GM12875 (cell line): ENCODE measurements around the gene SMU1.

Experiments
- H3K4me3 ChIP-seq: one replicate; pipeline ENCODE4 v1.5.1; 2011; ENCODE audit warnings: low read depth, low read length, control low read depth
- TF ChIP-seq, protein P1 (sequence below): IDR thresholded peaks from 2 replicates; pipeline ENCODE4 v1.5.1; 2011; ENCODE audit warnings: low read depth, mild to moderate bottlenecking, control low read depth, inconsistent platforms, low read length, moderate library complexity, borderline replicate concordance; ENCODE audit not compliant: insufficient read depth

SMU1 gene

DNA sequence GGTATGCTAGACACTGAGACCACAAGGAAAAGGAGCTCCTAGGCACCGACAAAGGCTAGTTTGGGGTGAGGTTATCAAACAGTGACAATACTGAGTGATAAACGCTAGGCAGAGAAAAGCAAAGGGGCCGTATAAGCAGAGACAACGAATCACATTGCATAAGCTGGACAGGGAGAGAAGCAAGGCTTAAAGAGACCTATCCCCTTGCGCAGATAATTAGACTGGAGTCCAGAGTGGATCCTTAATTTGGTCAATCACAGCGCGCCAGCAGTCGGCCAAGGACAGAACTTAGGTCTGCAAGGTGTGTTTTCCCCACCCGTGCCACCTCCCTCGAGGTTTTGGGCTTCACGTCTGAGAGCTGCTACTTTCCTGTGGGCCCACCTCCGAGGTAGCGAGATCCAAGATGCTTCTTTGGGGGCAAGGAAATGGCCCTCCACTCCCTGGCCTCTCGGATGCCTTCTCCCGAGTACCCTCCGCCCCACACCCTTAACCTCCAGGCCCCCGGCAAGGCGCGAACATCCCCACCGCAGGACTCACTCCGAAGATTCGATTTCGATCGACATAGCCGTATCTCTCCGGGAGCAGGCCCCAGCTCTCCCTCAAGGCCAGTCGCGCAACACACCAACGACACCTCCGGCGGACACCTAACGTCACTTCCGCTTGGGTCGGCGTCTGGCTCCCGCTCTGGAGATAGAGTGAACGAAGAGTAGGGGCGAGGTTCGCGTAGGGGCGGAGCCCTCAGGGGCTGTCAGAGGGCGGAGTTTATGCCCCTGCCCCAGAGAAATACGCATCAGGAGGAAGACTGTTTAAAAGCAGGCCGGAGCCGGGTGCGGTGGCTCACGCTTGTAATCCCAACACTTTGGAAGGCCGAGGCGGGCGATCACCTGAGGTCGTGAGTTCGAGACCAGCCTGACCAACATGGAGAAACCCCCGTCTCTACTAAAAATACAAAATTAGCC, at the start of gene SMU1:
Gene SMU1 (minus strand): TSS at position 629 of the 959 bp plus-strand sequence. CDS start 66 bp downstream, at position 563.
- peak within 1 kb of the TSS; percentile 69 for H3K4me3 ChIP-seq
- TF ChIP-seq, protein P1, sequence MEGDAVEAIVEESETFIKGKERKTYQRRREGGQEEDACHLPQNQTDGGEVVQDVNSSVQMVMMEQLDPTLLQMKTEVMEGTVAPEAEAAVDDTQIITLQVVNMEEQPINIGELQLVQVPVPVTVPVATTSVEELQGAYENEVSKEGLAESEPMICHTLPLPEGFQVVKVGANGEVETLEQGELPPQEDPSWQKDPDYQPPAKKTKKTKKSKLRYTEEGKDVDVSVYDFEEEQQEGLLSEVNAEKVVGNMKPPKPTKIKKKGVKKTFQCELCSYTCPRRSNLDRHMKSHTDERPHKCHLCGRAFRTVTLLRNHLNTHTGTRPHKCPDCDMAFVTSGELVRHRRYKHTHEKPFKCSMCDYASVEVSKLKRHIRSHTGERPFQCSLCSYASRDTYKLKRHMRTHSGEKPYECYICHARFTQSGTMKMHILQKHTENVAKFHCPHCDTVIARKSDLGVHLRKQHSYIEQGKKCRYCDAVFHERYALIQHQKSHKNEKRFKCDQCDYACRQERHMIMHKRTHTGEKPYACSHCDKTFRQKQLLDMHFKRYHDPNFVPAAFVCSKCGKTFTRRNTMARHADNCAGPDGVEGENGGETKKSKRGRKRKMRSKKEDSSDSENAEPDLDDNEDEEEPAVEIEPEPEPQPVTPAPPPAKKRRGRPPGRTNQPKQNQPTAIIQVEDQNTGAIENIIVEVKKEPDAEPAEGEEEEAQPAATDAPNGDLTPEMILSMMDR: no peak

DNA sequence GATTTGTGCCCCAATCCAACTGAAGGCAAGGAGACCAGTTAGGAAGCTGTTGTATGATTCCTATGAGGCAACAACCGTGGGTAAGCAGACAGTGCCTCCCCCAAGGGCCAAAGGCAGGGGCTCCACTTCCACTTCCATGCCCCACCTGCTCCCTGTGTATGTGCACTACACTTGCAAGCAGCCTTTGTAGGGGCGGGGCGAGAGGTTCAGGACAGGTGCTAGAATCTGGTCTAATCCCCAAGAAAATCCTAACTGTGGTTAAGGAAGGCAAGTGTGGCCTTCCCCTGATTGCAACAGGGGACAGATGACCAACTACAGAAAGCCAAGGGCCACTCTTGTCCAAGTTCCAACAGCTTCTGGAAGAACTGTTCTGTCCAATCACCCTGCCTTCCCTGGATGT, 49.0 kb upstream of the SMU1 start:
- TF ChIP-seq, protein P1: no peak
- H3K4me3 ChIP-seq: no peak overlapping the region

DNA sequence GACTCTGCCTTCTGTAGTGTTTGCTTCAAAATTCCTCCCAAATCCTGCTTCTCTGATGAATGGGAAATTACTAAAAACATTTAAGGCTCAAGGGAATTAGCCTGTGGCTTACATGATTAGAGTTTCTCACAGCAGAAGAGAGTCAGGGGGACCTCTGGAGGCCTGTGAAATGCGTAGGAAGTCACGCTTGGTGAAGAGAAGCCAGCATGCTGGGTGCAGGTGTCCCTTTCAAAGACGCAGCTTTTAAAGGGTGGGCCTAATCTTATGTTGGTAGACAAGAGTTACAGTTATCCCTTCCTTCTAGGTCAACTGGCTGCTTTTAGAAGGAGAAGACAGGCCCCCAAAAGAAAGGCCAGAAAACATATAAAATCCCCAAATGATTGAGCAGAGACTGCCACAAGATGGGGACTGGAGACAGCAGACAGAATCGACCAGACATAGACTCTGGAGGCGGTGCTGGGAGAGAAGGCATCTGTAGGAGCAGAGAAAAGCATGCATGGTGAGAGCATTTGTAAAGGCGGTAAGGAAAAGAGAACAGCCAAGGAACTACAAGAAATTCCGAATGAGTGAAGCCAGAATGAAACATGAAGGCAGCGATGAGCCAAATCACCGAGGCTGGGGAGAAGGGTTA, 48.4 kb upstream of the SMU1 start:
- H3K4me3 ChIP-seq: no peak overlapping the region
- TF ChIP-seq, protein P1: no peak

DNA sequence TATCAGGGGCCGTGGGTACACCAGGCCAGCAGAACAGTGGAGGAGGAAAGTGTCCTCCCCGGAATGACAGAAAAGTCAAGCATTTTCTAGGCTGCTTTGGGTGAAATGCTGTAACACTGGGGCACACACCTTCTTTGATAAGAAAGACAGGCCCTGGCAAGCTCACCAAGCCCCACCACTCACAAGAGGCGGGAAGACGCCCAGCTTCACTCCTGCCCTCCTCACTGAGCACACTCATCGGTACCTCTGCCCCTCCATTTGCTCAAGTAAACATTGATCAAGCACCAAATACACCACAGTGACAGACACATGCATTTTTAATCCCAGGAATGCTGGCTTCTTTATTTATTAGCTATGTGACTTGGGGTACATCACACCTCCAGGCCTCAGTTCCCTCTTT, 47.6 kb upstream of the SMU1 start:
- H3K4me3 ChIP-seq: no peak overlapping the region
- TF ChIP-seq, protein P1: no peak

DNA sequence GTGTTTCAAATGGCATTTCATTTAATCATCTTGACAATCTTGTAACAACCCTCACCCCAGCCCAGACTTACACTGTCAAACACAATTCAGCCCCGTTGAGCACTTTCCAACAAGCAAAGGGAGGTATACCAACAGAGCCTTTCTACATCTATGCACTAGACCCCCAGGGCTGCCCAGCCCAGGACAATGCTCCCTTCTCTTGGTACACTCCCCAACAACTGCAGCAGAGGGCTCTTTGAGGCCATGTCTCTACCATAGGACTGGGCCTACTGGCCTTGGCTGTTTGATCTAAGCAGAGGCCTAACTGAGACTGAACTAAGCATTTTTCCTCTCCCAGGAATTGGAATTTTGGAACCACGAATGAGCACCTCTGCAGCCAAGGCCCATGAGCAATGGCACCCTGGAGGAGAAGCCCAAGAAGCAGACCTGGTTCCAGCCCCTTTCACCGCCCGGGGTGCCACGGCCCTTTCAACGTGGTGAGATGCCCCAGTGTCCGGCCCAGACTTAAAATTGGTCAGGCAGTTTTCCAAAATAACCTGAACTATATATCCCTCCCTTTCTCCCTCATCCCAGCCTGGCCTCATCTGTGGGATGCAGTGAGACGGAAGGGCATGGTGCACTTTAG, 47.0 kb upstream of the SMU1 start:
- TF ChIP-seq, protein P1: no peak
- no peak overlapping the region for H3K4me3 ChIP-seq

DNA sequence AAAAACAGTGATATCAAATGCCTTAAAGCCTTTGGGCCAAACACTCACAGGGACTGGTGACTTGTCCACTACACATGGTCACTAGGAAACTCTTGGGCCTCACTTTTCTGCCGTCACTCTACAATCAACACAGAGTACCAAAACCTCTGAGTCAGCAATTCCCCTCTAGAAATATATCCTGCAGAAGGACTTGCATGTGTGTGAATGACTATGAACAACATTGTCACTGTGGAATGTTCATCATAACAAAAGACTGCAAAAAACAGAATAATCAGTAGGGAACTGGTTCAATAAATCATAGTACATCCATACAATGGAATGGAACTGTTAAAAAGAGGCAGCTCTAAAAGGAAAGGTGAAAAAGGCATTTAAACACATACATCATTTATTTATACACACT, 44.1 kb upstream of the SMU1 start:
- H3K4me3 ChIP-seq: no peak overlapping the region
- TF ChIP-seq, protein P1: no peak
